HepG2 (cell line): ENCODE data around the gene FYB2. TPM values are rescaled to one million over a fixed set of nuclear protein-coding genes. Genes with fewer than 3 reads are reported as not detected.

Experiments
- ATAC-seq: fragments of 200-7000 bp; cut with Tn5 transposase; 3 replicates; pipeline ENCODE4 v1.9.1; 2020; ENCODE audit warnings: mild to moderate bottlenecking, moderate library complexity
- BruUV-seq: library from RNA; stranded (reverse); fragments of 400-500 nt; replicated peaks from 2 replicates; lab custom pipeline; 2021; lab: Mats Ljungman, UMichigan
- CTCF ChIA-PET: fragments of 300-600 bp; formaldehyde crosslinking; extraction: SDS; loops from one replicate; lab custom pipeline; 2021; ENCODE audit warnings: low total read pairs, inconsistent platforms, low intra/inter-chr PET ratio; lab: Yijun Ruan, JAX
- POLR2A ChIA-PET: fragments of 350-600 bp; sonication (Branson Sonifier 250); formaldehyde crosslinking; loops from one replicate; lab custom pipeline; 2020; ENCODE audit warnings: antibody characterized with exemption, inconsistent platforms; lab: Yijun Ruan, JAX
- DNase-seq: peaks from one replicate; pipeline ENCODE4 v3.0.0-alpha.2; 2015; ENCODE audit warnings: low spot score
- FAIRE-seq: peaks from 3 replicates; lab custom pipeline; 2011; peaks lifted over from hg19 to GRCh38; lab: Jason Lieb, UNC
- H2AFZ ChIP-seq: one replicate; pipeline ENCODE4 v1.6.1; 2011; ENCODE audit warnings: low read length, inconsistent platforms
- H3K27ac ChIP-seq: fragments of 300-600 bp; 3 replicates; pipeline ENCODE4 v1.8.0; 2011; ENCODE audit warnings: mixed run types, mild to moderate bottlenecking, mixed read lengths, low read length, inconsistent platforms; ENCODE audit not compliant: insufficient read depth; ENCODE audit errors: extremely low read length
- H3K27me3 ChIP-seq, 2 experiments: fragments of 200-600 bp in 1 of 2; 2 replicates in 1 of 2; 3 replicates in 1 of 2; pipeline versions ENCODE4 v1.6.0 to v1.8.0; 2011; ENCODE audit warnings: low read length in 2 of 2, mild to moderate bottlenecking in 2 of 2, moderate library complexity in 2 of 2, inconsistent platforms in 1 of 2; ENCODE audit not compliant: insufficient read depth in 2 of 2, control insufficient read depth in 1 of 2
- H3K36me3 ChIP-seq, 2 experiments: fragments of 200-600 bp in 1 of 2; replicated peaks in 1 of 2; 2 replicates in 1 of 2; 3 replicates in 1 of 2; pipeline versions ENCODE4 v1.5.1 to v1.8.0; 2011; ENCODE audit warnings: low read length in 2 of 2, inconsistent platforms in 1 of 2; ENCODE audit not compliant: insufficient read depth in 2 of 2, control insufficient read depth in 1 of 2
- H3K4me1 ChIP-seq: 2 replicates; pipeline ENCODE4 v1.5.1; 2012; ENCODE audit warnings: low read length, inconsistent platforms; ENCODE audit not compliant: insufficient read depth
- H3K4me2 ChIP-seq: 2 replicates; pipeline ENCODE4 v1.6.0; 2011; ENCODE audit warnings: low read depth, low read length, inconsistent platforms
- H3K4me3 ChIP-seq, 3 experiments: fragments of 200-600 bp in 1 of 3; sonication (generic), shearing (Covaris generic) in 1 of 3; replicated peaks in 1 of 3; 2 replicates each; pipeline ENCODE4 v1.5.1; 2011 to 2016; ENCODE audit warnings: low read length in 3 of 3, inconsistent platforms in 2 of 3, low read depth in 2 of 3, mild to moderate bottlenecking in 2 of 3, control low read depth in 1 of 3, mixed read lengths in 1 of 3; ENCODE audit not compliant: insufficient read depth in 1 of 3
- H3K79me2 ChIP-seq: one replicate; pipeline ENCODE4 v1.6.1; 2011; ENCODE audit warnings: low read length, inconsistent platforms; ENCODE audit not compliant: insufficient read depth
- H3K9ac ChIP-seq: 2 replicates; pipeline ENCODE4 v1.6.0; 2011; ENCODE audit warnings: mild to moderate bottlenecking, low read depth, low read length, inconsistent platforms; ENCODE audit not compliant: insufficient read depth
- H3K9me3 ChIP-seq: 2 replicates; pipeline ENCODE4 v1.5.1; 2012; ENCODE audit warnings: mild to moderate bottlenecking, low read length
- H4K20me1 ChIP-seq: 2 replicates; pipeline ENCODE4 v1.6.0; 2011; ENCODE audit warnings: inconsistent platforms, mild to moderate bottlenecking, low read length, moderate library complexity; ENCODE audit not compliant: insufficient read depth
- ADNP ChIP-seq: sonication (generic); formaldehyde crosslinking; IDR thresholded peaks from 2 replicates; pipeline ENCODE4 v1.4.0; 2020; ENCODE audit warnings: missing genetic modification reagents
- ATF7 ChIP-seq, 2 experiments: fragments of 450-650 bp in 1 of 2; sonication (generic) in 1 of 2; formaldehyde crosslinking in 1 of 2; IDR thresholded peaks; 2 replicates each; pipeline versions ENCODE4 v1.4.0 to v1.6.1; 2016 to 2020; ENCODE audit warnings: antibody characterized with exemption in 1 of 2, mild to moderate bottlenecking in 1 of 2, missing genetic modification reagents in 1 of 2
- CBX1 ChIP-seq: IDR thresholded peaks from one replicate; pipeline ENCODE4 v1.6.1; 2016; ENCODE audit warnings: antibody characterized with exemption, low read depth
- GFI1 ChIP-seq: sonication (generic); formaldehyde crosslinking; IDR thresholded peaks from 2 replicates; pipeline ENCODE4 v1.5.0; 2020; ENCODE audit warnings: missing genetic modification reagents, mild to moderate bottlenecking, borderline replicate concordance
- NCOA5 ChIP-seq: sonication (generic); formaldehyde crosslinking; IDR thresholded peaks from 2 replicates; pipeline ENCODE4 v1.4.0; 2020; ENCODE audit warnings: missing genetic modification reagents
- NR2F6 ChIP-seq, 2 experiments: IDR thresholded peaks; 2 replicates each; pipeline ENCODE4 v1.6.1; 2016; ENCODE audit warnings: antibody characterized with exemption in 1 of 2, mild to moderate bottlenecking in 1 of 2
- ONECUT2 ChIP-seq: sonication (generic); formaldehyde crosslinking; IDR thresholded peaks from 2 replicates; pipeline ENCODE4 v1.4.0; 2020; ENCODE audit warnings: missing genetic modification reagents
- THRA ChIP-seq: sonication (generic); formaldehyde crosslinking; IDR thresholded peaks from 2 replicates; pipeline ENCODE4 v1.4.0; 2020; ENCODE audit warnings: missing genetic modification reagents, borderline replicate concordance
- ZBTB21 ChIP-seq: sonication (generic); formaldehyde crosslinking; IDR thresholded peaks from 2 replicates; pipeline ENCODE4 v1.4.0; 2020; ENCODE audit warnings: missing genetic modification reagents
- ZBTB34 ChIP-seq: sonication (generic); formaldehyde crosslinking; IDR thresholded peaks from 2 replicates; pipeline ENCODE4 v1.8.0; 2022; ENCODE audit warnings: mild to moderate bottlenecking, missing genetic modification reagents
- ZNF441 ChIP-seq: sonication (generic); formaldehyde crosslinking; IDR thresholded peaks from 2 replicates; pipeline ENCODE4 v1.7.0; 2021; ENCODE audit warnings: missing genetic modification reagents, borderline replicate concordance
- ZNF780A ChIP-seq: sonication (generic); formaldehyde crosslinking; IDR thresholded peaks from 2 replicates; pipeline ENCODE4 v1.8.0; 2022; ENCODE audit warnings: mild to moderate bottlenecking, missing genetic modification reagents, moderate library complexity
- WGBS: methylation state at CpG from one replicate; pipeline ENCODE4 v1.1.6; 2017; ENCODE audit warnings: low lambda C conversion rate; 5-methylcytosine and 5-hydroxymethylcytosine counted together
- in situ Hi-C: cut with HindIII; loops from 2 replicates; pipeline ENCODE4 v1.10.0; 2017; ENCODE audit warnings: low pct_unique_long_range_greater_than_20kb; ENCODE audit not compliant: extremely low pct_ligation_motif_present
- intact Hi-C: fragments of 100-400 bp; cut with micrococcal nuclease; formaldehyde crosslinking; loops from one replicate; pipeline ENCODE4 v1.10.0; 2022; ENCODE audit not compliant: unreplicated experiment
- polyA plus RNA-seq, 8 experiments: library from polyadenylated mRNA; depleted of rRNA in 3 of 8; stranded (reverse) in 7 of 8; unstranded in 1 of 8; fragments of >200 nt; fragmentation: Illumina TruSeq in 4 of 8; extraction: Trizol in 4 of 8; gene quantifications; 2 replicates each; pipeline versions ENCODE4 v1.2.1 to v1.2.3, GENCODE V29; 2011 to 2016; ENCODE audit warnings: low read depth in 4 of 8, missing spikeins in 1 of 8, mixed read lengths in 1 of 8; ENCODE audit not compliant: insufficient read depth in 1 of 8
- total RNA-seq, 5 experiments: library from RNA; depleted of rRNA; stranded (reverse); fragments of >200 nt; fragmentation: Illumina TruSeq; extraction: Trizol; gene quantifications; 2 replicates each; pipeline ENCODE4 v1.2.3, GENCODE V29; 2016; ENCODE audit warnings: low read depth in 1 of 5

Gene FYB2
- total and polyA plus RNA-seq, 2 of the 13 experiments (the other 11 are each of a cell fraction or from before 2014, with no cell fraction given): 1.2 to 2.7 TPM

- ChIA-PET CTCF (no interaction called here), POLR2A (no interaction called here)
- Histone ChIP-seq H3K79me2 (no peaks in the 10 kb centered on the region), H3K9me3 (no peaks in the 10 kb centered on the region), H3K36me3 (no peaks in the 10 kb centered on the region), H3K27ac (no peak overlapping the region), H3K4me3 (no peak overlapping the region), H3K9ac (no peak overlapping the region), H3K4me1 (peaks cover 28% of the 10 kb centered on the region), H3K4me2 (no peak overlapping the region), H4K20me1 (no peaks in the 10 kb centered on the region), H2AFZ (no peak overlapping the region), H3K27me3 (no peaks in the 10 kb centered on the region)
- BruUV-seq: no TSS peak
- intact Hi-C loops: no loop called here
- FAIRE-seq (no peak), DNase-seq (no peak), ATAC-seq (no peak)
- TF ChIP-seq GFI1: no peak
- in situ Hi-C loops: loop anchor here (25.0 kb wide), 2 partner anchors 462 to 1212 kb away; no protein-coding TSS in a partner anchor
- 83% methylated on average over 4 of the region's 4 CpGs for WGBS
Observed at GRCh38 chr1:56825436-56825835, 6.2 kb upstream of the FYB2 start.

- H3K9ac ChIP-seq: no peak overlapping the region
- no peaks in the 10 kb centered on the region for H4K20me1 ChIP-seq
- no peak overlapping the region for H2AFZ ChIP-seq
- no peaks in the 10 kb centered on the region for H3K79me2 ChIP-seq
- H3K36me3 ChIP-seq: no peaks in the 10 kb centered on the region
- DNase-seq (no peak), ATAC-seq (no peak), FAIRE-seq (no peak)
- H3K4me3 ChIP-seq: no peak overlapping the region
- no peak overlapping the region for H3K4me2 ChIP-seq
- ChIA-PET POLR2A (no interaction called here), CTCF (no interaction called here)
- BruUV-seq: no TSS peak
- H3K9me3 ChIP-seq: no peaks in the 10 kb centered on the region
- in situ Hi-C loops (loop anchor here (5.0 to 25.0 kb wide), 3 partner anchors 68 to 1212 kb away; no protein-coding TSS in a partner anchor), intact Hi-C loops (loop anchor here (5.0 kb wide), 1 partner anchor 238 kb away; no protein-coding TSS in a partner anchor)
- peaks cover 33% of the 10 kb centered on the region for H3K4me1 ChIP-seq
- no peak overlapping the region for H3K27ac ChIP-seq
- no peaks in the 10 kb centered on the region for H3K27me3 ChIP-seq
- WGBS: 100% methylated on average over 1 of the region's 1 CpG
- no peak for TF ChIP-seq ZNF780A (CRISPR knock-in tag)
- TF ChIP-seq CBX1: no peak
- no peak for TF ChIP-seq ADNP (CRISPR knock-in tag)
- no peak for TF ChIP-seq THRA (CRISPR knock-in tag)
- TF ChIP-seq ONECUT2 (CRISPR knock-in tag): no peak
- TF ChIP-seq NCOA5 (CRISPR knock-in tag): no peak
- no peak for TF ChIP-seq ZBTB21 (CRISPR knock-in tag)
- no peak for TF ChIP-seq ZBTB34
- no peak for TF ChIP-seq NR2F6 (IDR thresholded peaks at IDR 0.05)
- no peak for TF ChIP-seq NR2F6 (CRISPR knock-in tag; IDR thresholded peaks at IDR 0.05)
- TF ChIP-seq ATF7 (IDR thresholded peaks at IDR 0.05): no peak
- no peak for TF ChIP-seq ATF7 (CRISPR knock-in tag; IDR thresholded peaks at IDR 0.05)
- TF ChIP-seq ZNF441 (CRISPR knock-in tag): no peak
Observed at GRCh38 chr1:56824938-56825337, 5.7 kb upstream of the FYB2 start.
